ENCODE measurements around the gene ACTL7B. TPM values are rescaled to one million over a fixed set of nuclear protein-coding genes. Genes with fewer than 3 reads are reported as not detected.
"Not testable (repeated sequence)": the region's sequence is repeated elsewhere in the genome, so short reads cannot be mapped to it uniquely, and the experiment has no call there.

Gene ACTL7B
- total RNA-seq, 4 donors from 2014 or later = 0.19 to 0.26 TPM; not detected in 2

GRCh38 chr9:108842610-108843295 is 13.0 kb downstream of the ACTL7B start:
- TF ChIP-seq CTCF (IDR thresholded peaks at IDR 0.05) (no peak), EP300 (IDR thresholded peaks at IDR 0.05) (no peak)
- Histone ChIP-seq H3K27me3 (no peaks in the 10 kb centered on the region), H3K4me1 (peaks cover 17% of the 10 kb centered on the region), H3K27ac (no peak overlapping the region), H3K4me3 (no peak overlapping the region), H3K9me3 (no peaks in the 10 kb centered on the region), H3K36me3 (no peaks in the 10 kb centered on the region)
- WGBS = 70% methylated on average over 16 of the region's 16 CpGs
- DNase-seq (ENCODE audit: low spot score in 2 of 2) = no peak

- not testable (repeated sequence) for DNase-seq (ENCODE audit: low spot score in 2 of 2); H3K27me3 ChIP-seq; H3K9me3 ChIP-seq; H3K4me1 ChIP-seq; H3K27ac ChIP-seq; H3K4me3 ChIP-seq; H3K36me3 ChIP-seq
- WGBS = 92% methylated on average over 5 of the region's 5 CpGs
Measured at GRCh38 chr9:108839561-108839960, 16.2 kb downstream of the ACTL7B start.

GRCh38 chr9:108838017-108838416 is 17.8 kb downstream of the ACTL7B start:
- no peak for DNase-seq (ENCODE audit: low spot score in 2 of 2)
- no peak overlapping the region for H3K27ac ChIP-seq
- no peak overlapping the region for H3K4me3 ChIP-seq
- no peaks in the 10 kb centered on the region for H3K27me3 ChIP-seq
- no peaks in the 10 kb centered on the region for H3K4me1 ChIP-seq
- TF ChIP-seq POLR2AphosphoS5 (IDR thresholded peaks at IDR 0.05) (no peak), EP300 (IDR thresholded peaks at IDR 0.05) (no peak), POLR2A (IDR thresholded peaks at IDR 0.05) (no peak), CTCF (IDR thresholded peaks at IDR 0.05) (no peak)
- no peaks in the 10 kb centered on the region for H3K9me3 ChIP-seq
- no peaks in the 10 kb centered on the region for H3K36me3 ChIP-seq
- 87% methylated on average over 6 of the region's 6 CpGs for WGBS

GRCh38 chr9:108837530-108837929 is 18.3 kb downstream of the ACTL7B start:
- Histone ChIP-seq H3K4me3 (no peak overlapping the region), H3K27ac (no peak overlapping the region), H3K27me3 (no peaks in the 10 kb centered on the region), H3K4me1 (no peaks in the 10 kb centered on the region), H3K36me3 (no peaks in the 10 kb centered on the region), H3K9me3 (no peaks in the 10 kb centered on the region)
- DNase-seq (ENCODE audit: low spot score in 2 of 2) = no peak
- WGBS = 79% methylated on average over 4 of the region's 4 CpGs
- TF ChIP-seq EP300 (IDR thresholded peaks at IDR 0.05) = no peak
- no peak for TF ChIP-seq POLR2AphosphoS5 (IDR thresholded peaks at IDR 0.05)
- no peak for TF ChIP-seq CTCF (IDR thresholded peaks at IDR 0.05)
- TF ChIP-seq POLR2A (IDR thresholded peaks at IDR 0.05) = no peak

- H3K27ac ChIP-seq = no peak overlapping the region
- H3K9me3 ChIP-seq = no peaks in the 10 kb centered on the region
- TF ChIP-seq POLR2AphosphoS5 (IDR thresholded peaks at IDR 0.05) = no peak
- TF ChIP-seq CTCF (IDR thresholded peaks at IDR 0.05) = no peak
- TF ChIP-seq EP300 (IDR thresholded peaks at IDR 0.05) = no peak
- TF ChIP-seq POLR2A (IDR thresholded peaks at IDR 0.05) = no peak
- H3K27me3 ChIP-seq = no peaks in the 10 kb centered on the region
- no peak overlapping the region for H3K4me3 ChIP-seq
- DNase-seq (ENCODE audit: low spot score in 2 of 2) = no peak
- no peaks in the 10 kb centered on the region for H3K36me3 ChIP-seq
- WGBS = 68% methylated on average over 5 of the region's 5 CpGs
- no peaks in the 10 kb centered on the region for H3K4me1 ChIP-seq
Measured at GRCh38 chr9:108836781-108837180, 19.0 kb downstream of the ACTL7B start.

- WGBS = 91% methylated on average over 9 of the region's 9 CpGs
- Histone ChIP-seq H3K4me1 (no peaks in the 10 kb centered on the region), H3K9me3 (no peaks in the 10 kb centered on the region), H3K36me3 (no peaks in the 10 kb centered on the region), H3K27ac (no peak overlapping the region), H3K4me3 (no peak overlapping the region), H3K27me3 (no peaks in the 10 kb centered on the region)
- TF ChIP-seq EP300 (IDR thresholded peaks at IDR 0.05) (no peak), POLR2A (IDR thresholded peaks at IDR 0.05) (no peak), POLR2AphosphoS5 (IDR thresholded peaks at IDR 0.05) (no peak), CTCF (IDR thresholded peaks at IDR 0.05) (no peak)
- DNase-seq (ENCODE audit: low spot score in 2 of 2) = no peak
Measured at GRCh38 chr9:108836319-108836718, 19.5 kb downstream of the ACTL7B start.

Data from suprapubic skin (tissue), 4 donors.